Retinal pigment epithelial cell (primary cell): ENCODE results near the gene EIF6.
A peak's percentile ranks its signal among the peaks of the same experiment; 100 is the strongest.

Source experiments
- DNase-seq: peaks from one replicate; pipeline ENCODE4 v3.0.0-alpha.2; 2010; ENCODE audit warnings: low read depth
- H3K4me3 ChIP-seq: 2 replicates; pipeline ENCODE4 v1.5.1; 2011; ENCODE audit warnings: mild to moderate bottlenecking, low read length, control low read depth, moderate library complexity
- CTCF ChIP-seq: conservative IDR thresholded peaks from 2 replicates; pipeline ENCODE4 v1.5.1; 2011; ENCODE audit warnings: low read depth, low read length, control low read depth, inconsistent platforms

The EIF6 gene

GRCh38 chr20:35303735-35304491 lies 19.3 kb upstream of the EIF6 start:
- no peak overlapping the region for H3K4me3 ChIP-seq
- TF ChIP-seq CTCF = peak; percentile 94
- DNase-seq = peak; percentile 46

- no peak for TF ChIP-seq CTCF
- DNase-seq = no peak
- H3K4me3 ChIP-seq = no peak overlapping the region
Observed at GRCh38 chr20:35303382-35303734, 18.8 kb upstream of the EIF6 start.

- no peak for TF ChIP-seq CTCF
- no peak overlapping the region for H3K4me3 ChIP-seq
- DNase-seq = no peak
Observed at GRCh38 chr20:35302421-35303335, 18.1 kb upstream of the EIF6 start.

GRCh38 chr20:35301426-35301825 lies 16.9 kb upstream of the EIF6 start:
- no peak for DNase-seq
- H3K4me3 ChIP-seq = no peak overlapping the region
- TF ChIP-seq CTCF = no peak

GRCh38 chr20:35300469-35301262 lies 16.1 kb upstream of the EIF6 start:
- no peak for TF ChIP-seq CTCF
- H3K4me3 ChIP-seq = no peak overlapping the region
- DNase-seq = no peak

GRCh38 chr20:35299780-35300179 lies 15.2 kb upstream of the EIF6 start:
- no peak overlapping the region for H3K4me3 ChIP-seq
- no peak for TF ChIP-seq CTCF
- DNase-seq = no peak
